Astrocyte (in vitro differentiated cells and primary cell): ENCODE data around the gene TSFM. TPM values are rescaled to one million over a fixed set of nuclear protein-coding genes. Genes with fewer than 3 reads are reported as not detected.

Experiments
- DNase-seq: peaks from one replicate; pipeline ENCODE4 v3.0.0-alpha.2; 2010; ENCODE audit warnings: low read depth
- FAIRE-seq: peaks from 2 replicates; lab custom pipeline; 2011; peaks lifted over from hg19 to GRCh38; lab: Jason Lieb, UNC
- H2AFZ ChIP-seq: 2 replicates; pipeline ENCODE4 v1.6.0; 2012; ENCODE audit warnings: low read depth, low read length, inconsistent platforms
- H3K27ac ChIP-seq: 2 replicates; pipeline ENCODE4 v1.5.1; 2011; ENCODE audit warnings: low read depth, low read length, inconsistent platforms
- H3K27me3 ChIP-seq: 2 replicates; pipeline ENCODE4 v1.6.0; 2011; ENCODE audit warnings: low read length, inconsistent platforms; ENCODE audit not compliant: insufficient read depth
- H3K36me3 ChIP-seq: 2 replicates; pipeline ENCODE4 v1.5.1; 2011; ENCODE audit warnings: low read length, inconsistent platforms; ENCODE audit not compliant: insufficient read depth
- H3K4me1 ChIP-seq: 2 replicates; pipeline ENCODE4 v1.5.1; 2011; ENCODE audit warnings: low read length, inconsistent platforms; ENCODE audit not compliant: insufficient read depth
- H3K4me2 ChIP-seq: 2 replicates; pipeline ENCODE4 v1.6.0; 2012; ENCODE audit warnings: low read length, inconsistent platforms
- H3K4me3 ChIP-seq: 2 replicates; pipeline ENCODE4 v1.5.1; 2011; ENCODE audit warnings: low read depth, mild to moderate bottlenecking, low read length, inconsistent platforms; ENCODE audit not compliant: insufficient read depth
- H3K79me2 ChIP-seq: 2 replicates; pipeline ENCODE4 v1.6.0; 2012; ENCODE audit warnings: mild to moderate bottlenecking, low read length, inconsistent platforms; ENCODE audit not compliant: insufficient read depth
- H3K9ac ChIP-seq: 2 replicates; pipeline ENCODE4 v1.6.0; 2012; ENCODE audit warnings: mild to moderate bottlenecking, low read length, inconsistent platforms
- H3K9me3 ChIP-seq: 2 replicates; pipeline ENCODE4 v1.5.1; 2012; ENCODE audit warnings: low read depth, mild to moderate bottlenecking, low read length, inconsistent platforms; ENCODE audit not compliant: insufficient read depth
- H4K20me1 ChIP-seq: 2 replicates; pipeline ENCODE4 v1.6.0; 2012; ENCODE audit warnings: low read length, inconsistent platforms; ENCODE audit not compliant: insufficient read depth
- H3K27ac Mint-ChIP-seq: one replicate; pipeline ENCODE4 v1.8.0; 2021; ENCODE audit warnings: mild to moderate bottlenecking, mixed read lengths; ENCODE audit not compliant: unreplicated experiment
- H3K27me3 Mint-ChIP-seq: one replicate; pipeline ENCODE4 v1.8.0; 2021; ENCODE audit warnings: low read depth, mixed read lengths; ENCODE audit not compliant: unreplicated experiment
- H3K36me3 Mint-ChIP-seq: one replicate; pipeline ENCODE4 v1.8.0; 2021; ENCODE audit warnings: low read depth, mixed read lengths; ENCODE audit not compliant: unreplicated experiment
- H3K4me1 Mint-ChIP-seq: one replicate; pipeline ENCODE4 v1.8.0; 2021; ENCODE audit warnings: low read depth, mixed read lengths; ENCODE audit not compliant: unreplicated experiment
- H3K4me3 Mint-ChIP-seq: one replicate; pipeline ENCODE4 v1.8.0; 2021; ENCODE audit warnings: mild to moderate bottlenecking, moderate library complexity, mixed read lengths; ENCODE audit not compliant: unreplicated experiment
- H3K9me3 Mint-ChIP-seq: one replicate; pipeline ENCODE4 v1.8.0; 2021; ENCODE audit warnings: mild to moderate bottlenecking, mixed read lengths; ENCODE audit not compliant: unreplicated experiment
- EZH2 ChIP-seq: IDR thresholded peaks from 2 replicates; pipeline ENCODE4 v1.6.1; 2012; ENCODE audit warnings: mild to moderate bottlenecking, low read length, inconsistent platforms; ENCODE audit not compliant: insufficient read depth
- total RNA-seq: library from RNA; stranded (reverse); gene quantifications from 2 replicates; pipeline ENCODE4 v1.2.1, GENCODE V29; 2021
- TF ChIP-seq, protein P1 (sequence below): IDR thresholded peaks from 2 replicates; pipeline ENCODE4 v1.5.1; 2011; ENCODE audit warnings: low read depth, mild to moderate bottlenecking, inconsistent platforms, low read length, moderate library complexity; ENCODE audit not compliant: insufficient read depth

Gene TSFM
- total RNA-seq, 1 donor from 2014 or later: 26.6 TPM

DNA sequence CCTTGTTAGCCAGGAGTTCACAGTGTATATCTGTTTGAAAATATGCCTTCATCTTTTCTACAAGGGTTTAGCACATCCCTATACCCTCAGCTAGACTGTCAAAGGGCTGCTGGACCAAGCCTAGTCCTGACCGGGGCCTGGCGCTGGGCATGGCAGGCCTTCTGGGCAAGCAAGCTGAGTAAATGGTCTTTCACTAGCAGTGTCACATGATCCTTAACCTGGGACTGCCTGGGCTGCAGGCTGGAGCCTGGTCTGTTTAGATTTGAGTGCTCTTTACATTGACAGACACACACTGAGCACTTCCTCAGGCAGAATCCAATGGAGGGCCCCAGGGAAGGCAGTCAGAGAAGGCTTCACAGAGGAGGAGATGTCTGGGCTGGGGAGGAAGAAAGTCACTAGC is 42.9 kb downstream of the TSFM start:
- H3K79me2 ChIP-seq: peaks cover 34% of the 10 kb centered on the region
- peaks cover 70% of the 10 kb centered on the region for H4K20me1 ChIP-seq
- H3K4me1 Mint-ChIP-seq: peaks cover 15% of the 10 kb centered on the region
- TF ChIP-seq EZH2: no peak
- TF ChIP-seq, protein P1, sequence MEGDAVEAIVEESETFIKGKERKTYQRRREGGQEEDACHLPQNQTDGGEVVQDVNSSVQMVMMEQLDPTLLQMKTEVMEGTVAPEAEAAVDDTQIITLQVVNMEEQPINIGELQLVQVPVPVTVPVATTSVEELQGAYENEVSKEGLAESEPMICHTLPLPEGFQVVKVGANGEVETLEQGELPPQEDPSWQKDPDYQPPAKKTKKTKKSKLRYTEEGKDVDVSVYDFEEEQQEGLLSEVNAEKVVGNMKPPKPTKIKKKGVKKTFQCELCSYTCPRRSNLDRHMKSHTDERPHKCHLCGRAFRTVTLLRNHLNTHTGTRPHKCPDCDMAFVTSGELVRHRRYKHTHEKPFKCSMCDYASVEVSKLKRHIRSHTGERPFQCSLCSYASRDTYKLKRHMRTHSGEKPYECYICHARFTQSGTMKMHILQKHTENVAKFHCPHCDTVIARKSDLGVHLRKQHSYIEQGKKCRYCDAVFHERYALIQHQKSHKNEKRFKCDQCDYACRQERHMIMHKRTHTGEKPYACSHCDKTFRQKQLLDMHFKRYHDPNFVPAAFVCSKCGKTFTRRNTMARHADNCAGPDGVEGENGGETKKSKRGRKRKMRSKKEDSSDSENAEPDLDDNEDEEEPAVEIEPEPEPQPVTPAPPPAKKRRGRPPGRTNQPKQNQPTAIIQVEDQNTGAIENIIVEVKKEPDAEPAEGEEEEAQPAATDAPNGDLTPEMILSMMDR: no peak
- no peak overlapping the region for H3K4me2 ChIP-seq
- no peak for FAIRE-seq
- no peak overlapping the region for H3K9ac ChIP-seq
- no peaks in the 10 kb centered on the region for H3K9me3 ChIP-seq
- no peak overlapping the region for H3K4me3 Mint-ChIP-seq
- DNase-seq: no peak
- H3K27me3 Mint-ChIP-seq: no peaks in the 10 kb centered on the region
- H3K9me3 Mint-ChIP-seq: peaks cover 3% of the 10 kb centered on the region
- no peak overlapping the region for H3K27ac Mint-ChIP-seq
- no peak overlapping the region for H3K4me3 ChIP-seq
- H3K4me1 ChIP-seq: no peaks in the 10 kb centered on the region
- no peaks in the 10 kb centered on the region for H3K27me3 ChIP-seq
- no peak overlapping the region for H2AFZ ChIP-seq
- H3K36me3 ChIP-seq: peaks cover 68% of the 10 kb centered on the region
- no peak overlapping the region for H3K27ac ChIP-seq
- peaks cover 33% of the 10 kb centered on the region for H3K36me3 Mint-ChIP-seq

DNA sequence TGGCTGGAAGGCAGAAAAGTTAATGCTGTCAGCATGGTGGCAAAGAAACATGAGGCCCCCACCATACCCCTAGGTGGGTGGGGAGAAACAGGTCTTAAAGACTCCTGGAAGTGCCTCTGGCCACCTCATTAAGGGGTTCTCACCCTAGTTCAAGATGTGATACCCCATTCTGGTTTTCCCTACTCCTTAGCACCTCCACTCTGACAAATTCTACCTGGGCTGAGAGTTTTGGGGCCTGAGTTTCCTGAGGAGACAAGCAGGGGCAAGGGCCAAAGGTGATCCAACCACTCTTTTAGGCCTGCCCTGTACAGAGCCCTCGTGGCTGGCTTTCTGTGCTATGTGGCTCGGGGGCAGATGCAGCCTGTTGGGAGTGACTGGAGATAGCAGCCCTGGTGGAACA is 43.8 kb downstream of the TSFM start:
- no peaks in the 10 kb centered on the region for H3K27me3 Mint-ChIP-seq
- Histone ChIP-seq H3K36me3 (peaks cover 66% of the 10 kb centered on the region), H2AFZ (no peak overlapping the region), H4K20me1 (peaks cover 78% of the 10 kb centered on the region), H3K79me2 (peaks cover 43% of the 10 kb centered on the region), H3K27ac (no peak overlapping the region), H3K27me3 (no peaks in the 10 kb centered on the region), H3K4me3 (no peak overlapping the region), H3K4me1 (no peaks in the 10 kb centered on the region), H3K9ac (no peak overlapping the region), H3K9me3 (no peaks in the 10 kb centered on the region), H3K4me2 (no peak overlapping the region)
- DNase-seq (no peak), FAIRE-seq (no peak)
- H3K4me1 Mint-ChIP-seq: peaks cover 17% of the 10 kb centered on the region
- TF ChIP-seq, protein P1: no peak
- no peak for TF ChIP-seq EZH2
- no peak overlapping the region for H3K4me3 Mint-ChIP-seq
- peaks cover 29% of the 10 kb centered on the region for H3K36me3 Mint-ChIP-seq
- H3K27ac Mint-ChIP-seq: no peak overlapping the region
- H3K9me3 Mint-ChIP-seq: peaks cover 3% of the 10 kb centered on the region

DNA sequence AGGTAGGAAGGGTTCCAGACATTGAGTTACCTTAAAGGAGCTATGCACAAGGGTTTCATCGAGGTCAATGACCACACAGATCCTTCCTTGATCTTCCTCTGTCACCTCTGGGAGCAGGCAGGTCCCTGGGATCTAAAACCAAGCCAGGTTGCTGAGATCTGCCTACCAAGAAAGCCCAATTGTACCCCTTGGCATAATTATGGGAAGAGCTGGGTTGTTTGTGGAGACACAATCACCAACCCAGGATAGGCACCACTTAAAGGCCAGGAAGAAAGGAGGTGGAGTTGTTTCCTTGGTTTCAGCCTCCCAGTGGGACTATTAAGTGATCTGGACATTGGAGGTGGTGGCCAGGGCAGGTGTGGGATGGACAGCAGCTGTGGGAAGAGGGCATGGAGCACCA is 44.4 kb downstream of the TSFM start:
- no peak for TF ChIP-seq EZH2
- TF ChIP-seq, protein P1: no peak
- Histone ChIP-seq H3K4me1 (peaks cover 4% of the 10 kb centered on the region), H3K9me3 (no peaks in the 10 kb centered on the region), H3K4me2 (no peak overlapping the region), H3K4me3 (no peak overlapping the region), H3K79me2 (peaks cover 49% of the 10 kb centered on the region), H3K9ac (no peak overlapping the region), H3K36me3 (peaks cover 62% of the 10 kb centered on the region), H3K27ac (no peak overlapping the region), H4K20me1 (peaks cover 84% of the 10 kb centered on the region), H3K27me3 (no peaks in the 10 kb centered on the region), H2AFZ (no peak overlapping the region)
- Mint-ChIP-seq H3K4me1 (peaks cover 21% of the 10 kb centered on the region), H3K4me3 (no peak overlapping the region), H3K9me3 (peaks cover 3% of the 10 kb centered on the region), H3K27me3 (no peaks in the 10 kb centered on the region), H3K27ac (no peak overlapping the region), H3K36me3 (peaks cover 29% of the 10 kb centered on the region)
- FAIRE-seq: no peak
- no peak for DNase-seq
